ENCODE data around the gene MPPE1. TPM values are rescaled to one million over a fixed set of nuclear protein-coding genes. Genes with fewer than 3 reads are reported as not detected.
A peak's percentile ranks its signal among the peaks of the same experiment; 100 is the strongest.
"Not testable (repeated sequence)": the region's sequence is repeated elsewhere in the genome, so short reads cannot be mapped to it uniquely, and the experiment has no call there.

The MPPE1 gene
- total and polyA plus RNA-seq, 9 donors, result 19.9 to 38.0 (median 25.5) TPM

DNA sequence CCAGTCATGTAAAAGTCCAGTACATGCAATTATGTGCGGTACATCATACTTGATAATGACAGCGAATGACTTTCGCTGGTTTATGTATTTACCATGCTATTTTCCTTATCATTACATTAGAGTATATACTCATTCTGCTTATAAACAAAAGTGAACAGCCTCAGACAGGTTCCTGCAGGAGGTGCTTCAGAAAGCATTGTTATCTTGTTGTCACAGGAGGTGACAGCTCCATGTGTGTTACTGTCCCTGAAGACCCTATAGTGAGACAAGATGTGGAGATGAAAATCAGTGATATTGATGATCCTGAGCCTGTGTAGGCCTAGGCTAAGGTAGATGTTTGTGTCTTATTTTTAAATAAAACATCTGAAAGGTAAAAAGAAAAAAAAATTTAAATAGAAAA, 15.3 kb upstream of the MPPE1 start:
- WGBS, 3 donors, result 75 to 99% (median 99%) methylated on average over 3 of the region's 3 CpGs
- intact Hi-C loops (cut with DNase I), result no loop called here
- no peaks in the 10 kb centered on the region for H3K9me3 ChIP-seq
- no peak for TF ChIP-seq EP300 (IDR thresholded peaks at IDR 0.05)
- no peak overlapping the region for H3K27ac ChIP-seq
- no peaks in the 10 kb centered on the region for H3K4me1 ChIP-seq (ENCODE audit: insufficient read depth)
- H3K36me3 ChIP-seq, result no peaks in the 10 kb centered on the region
- H3K4me3 ChIP-seq, result no peak overlapping the region
- DNase-seq, result no peak
- no peaks in the 10 kb centered on the region for H3K27me3 ChIP-seq

DNA sequence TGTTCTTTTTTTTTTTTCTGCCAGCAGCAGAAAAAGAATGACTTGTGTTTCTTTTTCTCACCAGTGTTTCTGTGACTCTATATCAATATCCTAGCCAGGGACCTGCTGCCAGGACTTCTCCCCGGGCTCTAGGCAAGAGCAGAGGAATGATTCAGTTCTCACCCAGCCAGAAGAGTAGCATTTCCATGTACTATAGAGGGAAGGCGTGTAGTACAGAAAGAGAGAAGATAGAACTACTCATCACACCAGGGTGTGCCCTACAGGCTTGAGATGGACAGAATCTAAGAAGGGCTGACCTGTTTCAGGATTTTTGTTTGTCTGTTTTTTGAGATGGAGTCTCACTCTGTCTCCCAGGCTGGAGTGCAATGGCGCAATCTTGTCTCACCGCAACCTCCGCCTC, 11.4 kb upstream of the MPPE1 start:
- H3K27ac ChIP-seq; H3K36me3 ChIP-seq; H3K27me3 ChIP-seq; intact Hi-C loops (cut with DNase I); H3K4me3 ChIP-seq; DNase-seq; H3K4me1 ChIP-seq (ENCODE audit: insufficient read depth); H3K9me3 ChIP-seq: not testable (repeated sequence)
- 82 to 89% (median 84%) methylated on average over 5 of the region's 5 CpGs for WGBS, 3 donors

DNA sequence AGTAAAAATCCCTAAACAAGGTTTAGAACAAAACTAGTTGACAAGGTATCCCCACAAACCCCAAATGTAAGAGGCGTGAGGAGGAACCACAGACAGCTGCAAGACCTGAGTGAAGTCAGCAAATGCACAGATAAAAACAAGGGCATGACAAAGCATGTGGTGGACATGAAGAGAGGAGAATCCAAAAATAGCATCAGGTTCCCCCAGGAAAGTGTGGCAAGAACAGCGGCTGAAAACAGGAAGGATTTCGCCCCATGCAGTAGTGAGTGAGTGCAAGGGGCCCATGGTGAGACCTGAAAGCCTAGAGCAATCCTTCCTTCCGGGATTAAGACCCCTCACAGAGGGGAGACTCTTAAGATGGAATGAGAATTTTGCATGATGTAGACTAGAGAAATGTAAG, 8.8 kb upstream of the MPPE1 start:
- H3K4me1 ChIP-seq (ENCODE audit: insufficient read depth); DNase-seq; H3K9me3 ChIP-seq; H3K27me3 ChIP-seq; H3K4me3 ChIP-seq; H3K36me3 ChIP-seq; intact Hi-C loops (cut with DNase I); H3K27ac ChIP-seq: not testable (repeated sequence)
- 68 to 89% (median 85%) methylated on average over 4 of the region's 4 CpGs for WGBS, 3 donors

DNA sequence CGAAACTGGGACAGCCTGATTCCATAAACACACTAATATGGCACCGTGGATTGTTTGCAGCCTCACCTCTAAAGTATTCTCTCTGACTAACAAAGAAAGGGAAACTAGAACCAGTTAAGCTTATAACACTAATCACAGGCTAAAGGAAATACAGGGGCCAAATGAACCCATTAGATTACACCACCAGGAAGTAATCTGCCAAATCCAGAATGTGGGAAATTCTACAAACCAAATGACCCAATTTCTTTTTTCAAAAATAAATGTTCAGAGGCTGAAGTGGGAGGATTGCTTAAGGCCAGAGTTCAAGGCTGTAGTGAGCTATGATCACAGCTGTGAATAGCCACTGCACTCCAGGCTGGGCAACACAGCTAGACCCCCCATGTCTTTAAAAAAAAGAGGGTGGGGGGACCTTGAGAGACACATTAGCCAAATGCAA, 1.5 kb upstream of the MPPE1 start:
- H3K9me3 ChIP-seq, result no peaks in the 10 kb centered on the region
- H3K27ac ChIP-seq, result peak overlapping the region; percentile 98 to 100
- no peaks in the 10 kb centered on the region for H3K27me3 ChIP-seq
- no peaks in the 10 kb centered on the region for H3K36me3 ChIP-seq
- no peak overlapping the region for H3K4me3 ChIP-seq
- peak in 1 of 5 donors; percentile 42 for DNase-seq
- intact Hi-C loops (cut with DNase I), result loop anchor here in 2 of 4 donors (2.0 kb wide), 2 partner anchors 59 to 71 kb away; partner anchors contain the start of genes CHMP1B (in 1 of the 2) and IMPA2 (in 1 of the 2)
- H3K4me1 ChIP-seq (ENCODE audit: insufficient read depth), result peaks cover 5% of the 10 kb centered on the region
- no peak for TF ChIP-seq EP300 (IDR thresholded peaks at IDR 0.05)
- TF ChIP-seq, protein P1, sequence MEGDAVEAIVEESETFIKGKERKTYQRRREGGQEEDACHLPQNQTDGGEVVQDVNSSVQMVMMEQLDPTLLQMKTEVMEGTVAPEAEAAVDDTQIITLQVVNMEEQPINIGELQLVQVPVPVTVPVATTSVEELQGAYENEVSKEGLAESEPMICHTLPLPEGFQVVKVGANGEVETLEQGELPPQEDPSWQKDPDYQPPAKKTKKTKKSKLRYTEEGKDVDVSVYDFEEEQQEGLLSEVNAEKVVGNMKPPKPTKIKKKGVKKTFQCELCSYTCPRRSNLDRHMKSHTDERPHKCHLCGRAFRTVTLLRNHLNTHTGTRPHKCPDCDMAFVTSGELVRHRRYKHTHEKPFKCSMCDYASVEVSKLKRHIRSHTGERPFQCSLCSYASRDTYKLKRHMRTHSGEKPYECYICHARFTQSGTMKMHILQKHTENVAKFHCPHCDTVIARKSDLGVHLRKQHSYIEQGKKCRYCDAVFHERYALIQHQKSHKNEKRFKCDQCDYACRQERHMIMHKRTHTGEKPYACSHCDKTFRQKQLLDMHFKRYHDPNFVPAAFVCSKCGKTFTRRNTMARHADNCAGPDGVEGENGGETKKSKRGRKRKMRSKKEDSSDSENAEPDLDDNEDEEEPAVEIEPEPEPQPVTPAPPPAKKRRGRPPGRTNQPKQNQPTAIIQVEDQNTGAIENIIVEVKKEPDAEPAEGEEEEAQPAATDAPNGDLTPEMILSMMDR (IDR thresholded peaks at IDR 0.05), result no peak
- TF ChIP-seq POLR2A (IDR thresholded peaks at IDR 0.05), result no peak
- 21 to 43% (median 28%) methylated on average over 2 of the region's 2 CpGs for WGBS, 3 donors

DNA sequence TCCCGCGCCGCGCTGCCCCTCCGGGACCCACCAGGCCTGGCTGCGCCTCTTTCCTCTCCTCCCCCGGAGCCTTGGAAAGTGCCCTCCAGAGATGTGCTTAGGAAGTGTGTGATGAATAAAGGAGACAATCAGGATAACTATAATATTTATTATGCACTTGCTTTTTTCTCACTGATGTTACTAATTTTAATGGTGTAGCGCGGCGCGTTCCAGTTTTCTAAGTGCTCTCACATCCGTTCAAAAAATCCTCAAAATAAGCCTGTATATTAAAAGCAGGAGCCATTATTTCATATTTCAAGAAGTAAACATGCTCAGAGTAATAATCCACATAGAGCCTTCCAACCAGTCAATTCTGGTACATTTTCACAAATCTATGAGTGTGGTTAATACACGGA, 941 bp upstream of the MPPE1 start:
- intact Hi-C loops (cut with DNase I), result loop anchor here in 2 of 4 donors (2.0 kb wide), 2 partner anchors 58 to 72 kb away; partner anchors contain the start of genes CHMP1B (in 1 of the 2) and IMPA2 (in 1 of the 2)
- Histone ChIP-seq H3K36me3 (no peaks in the 10 kb centered on the region), H3K4me3 (peak overlapping the region; percentile 68), H3K27ac (peak overlapping the region; percentile 98 to 100), H3K4me1 (ENCODE audit: insufficient read depth) (peaks cover 5% of the 10 kb centered on the region), H3K9me3 (no peaks in the 10 kb centered on the region), H3K27me3 (no peaks in the 10 kb centered on the region)
- DNase-seq, result no peak
- TF ChIP-seq EP300 (IDR thresholded peaks at IDR 0.05), result no peak
- no peak for TF ChIP-seq POLR2A (IDR thresholded peaks at IDR 0.05)
- TF ChIP-seq, protein P1 (IDR thresholded peaks at IDR 0.05), result no peak
- 4 to 6% (median 6%) methylated on average over 13 of the region's 13 CpGs for WGBS, 3 donors

DNA sequence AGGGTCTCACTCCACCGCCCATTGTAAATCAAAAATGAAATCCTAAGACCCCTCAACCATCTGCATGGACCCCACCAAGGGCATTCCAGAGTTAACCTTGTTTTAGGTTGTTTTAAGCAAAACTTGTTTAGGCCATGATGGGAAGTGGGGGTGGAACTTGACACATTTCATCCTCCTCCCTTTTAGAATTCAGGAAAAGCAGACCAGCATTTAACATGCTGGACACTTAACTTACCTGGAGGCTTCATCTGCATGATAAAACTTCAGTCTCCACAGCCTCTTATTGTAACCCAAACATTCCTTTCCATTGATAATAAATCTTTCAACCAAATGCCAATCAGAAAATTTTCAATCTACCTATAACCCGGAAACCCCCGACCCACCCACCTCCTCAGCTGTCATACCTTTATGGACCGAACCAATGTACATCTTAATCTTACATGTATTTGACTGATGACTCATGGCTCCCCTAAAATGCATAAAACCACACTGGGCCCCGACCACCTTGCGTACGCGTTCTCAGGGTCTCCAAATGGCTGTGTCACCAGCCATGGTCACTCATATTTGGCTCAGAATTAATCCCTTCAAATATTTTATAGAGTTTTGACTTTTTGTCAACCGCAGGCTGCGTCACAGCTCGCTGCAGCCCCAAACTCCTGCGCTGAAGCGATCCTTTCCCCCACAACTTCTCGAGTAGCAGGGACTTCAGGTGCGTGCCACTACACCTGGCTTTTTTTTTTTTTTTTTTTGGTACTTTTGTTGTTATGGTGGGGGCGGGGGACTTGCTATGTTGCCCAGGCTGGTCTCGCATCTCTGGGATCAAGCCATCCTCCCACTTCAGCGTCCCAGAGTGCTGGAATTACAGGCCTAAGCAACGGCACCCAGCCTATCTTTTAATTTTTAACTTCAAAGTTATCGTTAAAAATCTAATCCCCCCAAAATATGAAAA, 917 bp downstream of the MPPE1 start:
- Histone ChIP-seq H3K9me3 (no peaks in the 10 kb centered on the region), H3K27ac (no peak overlapping the region), H3K27me3 (no peaks in the 10 kb centered on the region), H3K4me1 (ENCODE audit: insufficient read depth) (peaks cover 5% of the 10 kb centered on the region), H3K4me3 (peak overlapping the region; percentile 68), H3K36me3 (no peaks in the 10 kb centered on the region)
- TF ChIP-seq POLR2A (IDR thresholded peaks at IDR 0.05) (no peak), EP300 (IDR thresholded peaks at IDR 0.05) (no peak)
- TF ChIP-seq, protein P1 (IDR thresholded peaks at IDR 0.05), result no peak
- intact Hi-C loops (cut with DNase I), result no loop called here
- no peak for DNase-seq
- 69 to 71% (median 70%) methylated on average over 20 of the region's 20 CpGs for WGBS, 3 donors
